Lung (tissue), 12 donors: Measurements from ENCODE around the gene GPD1L. TPM values are rescaled to one million over a fixed set of nuclear protein-coding genes. Genes with fewer than 3 reads are reported as not detected.

Source experiments
- ATAC-seq: fragments of 200-7000 bp; cut with Tn5 transposase; one replicate; pipeline ENCODE4 v1.9.1; 2020; ENCODE audit warnings: moderate number of reproducible peaks; ENCODE audit not compliant: insufficient read depth, low FRiP score
- DNase-seq, 3 donors: peaks; one replicate each; pipeline ENCODE4 v3.0.0-alpha.2; 2013 to 2017
- H3K27ac ChIP-seq, 2 donors: one replicate each; pipeline ENCODE4 v1.5.1; 2013; ENCODE audit warnings: mild to moderate bottlenecking in 2 of 2, moderate library complexity in 2 of 2, control low read depth in 1 of 2, inconsistent platforms in 1 of 2, low read depth in 1 of 2, low read length in 1 of 2
- H3K27me3 ChIP-seq, 3 donors: one replicate each; pipeline ENCODE4 v1.5.1; 2013; ENCODE audit warnings: low read length in 2 of 3; ENCODE audit not compliant: control insufficient read depth in 3 of 3, insufficient read depth in 3 of 3
- H3K36me3 ChIP-seq, 4 donors: one replicate each; pipeline ENCODE4 v1.5.1; 2013; ENCODE audit warnings: low read length in 4 of 4, mild to moderate bottlenecking in 1 of 4, moderate library complexity in 1 of 4; ENCODE audit not compliant: control insufficient read depth in 4 of 4, insufficient read depth in 4 of 4
- H3K4me1 ChIP-seq, 5 donors: one replicate each; pipeline ENCODE4 v1.5.1; 2013; ENCODE audit warnings: low read length in 5 of 5, mild to moderate bottlenecking in 2 of 5, moderate library complexity in 1 of 5; ENCODE audit not compliant: control insufficient read depth in 5 of 5, insufficient read depth in 5 of 5
- H3K4me3 ChIP-seq: one replicate; pipeline ENCODE4 v1.5.1; 2013; ENCODE audit warnings: mild to moderate bottlenecking, control low read depth, moderate library complexity
- H3K9ac ChIP-seq, 2 donors: one replicate each; pipeline ENCODE4 v1.5.1; 2013; ENCODE audit warnings: low read length in 2 of 2, control low read depth in 1 of 2; ENCODE audit not compliant: insufficient read depth in 1 of 2
- H3K9me3 ChIP-seq, 4 donors: one replicate each; pipeline ENCODE4 v1.5.1; 2013; ENCODE audit warnings: low read length in 3 of 4, mild to moderate bottlenecking in 1 of 4, moderate library complexity in 1 of 4; ENCODE audit not compliant: control insufficient read depth in 4 of 4, insufficient read depth in 3 of 4
- WGBS, 2 donors: extraction: QIAGEN DNeasy Blood & Tissue Kit; methylation state at CpG; one replicate each; pipeline ENCODE4 v1.1.7; 2013; 5-methylcytosine and 5-hydroxymethylcytosine counted together
- polyA plus RNA-seq, 2 donors: library from polyadenylated mRNA; stranded (reverse); fragments of 200-250 nt; gene quantifications; one replicate each; pipeline ENCODE4 v1.2.1, GENCODE V29; 2013
- total RNA-seq, 2 donors: library from RNA; depleted of rRNA in 1 of 2; stranded (reverse); fragments of >200 nt in 1 of 2; gene quantifications; one replicate each; pipeline ENCODE4 v1.2.1, GENCODE V29; 2014 to 2021
- TF ChIP-seq, protein P1 (sequence below): IDR thresholded peaks from 2 replicates; pipeline ENCODE4 v1.5.1; 2012; ENCODE audit warnings: mild to moderate bottlenecking; ENCODE audit errors: control extremely low read depth, extremely low read depth
- donor health status: control.
- donor health status: control.
- donor health status: Bipolar disorder and iron deficiency.
- donor health status: healthy.
- donor health status: DM: yes; HTN: yes; CAD: no.

GPD1L gene
- total and polyA plus RNA-seq, 4 donors: 20.5 to 58.8 (median 37.1) TPM

DNA sequence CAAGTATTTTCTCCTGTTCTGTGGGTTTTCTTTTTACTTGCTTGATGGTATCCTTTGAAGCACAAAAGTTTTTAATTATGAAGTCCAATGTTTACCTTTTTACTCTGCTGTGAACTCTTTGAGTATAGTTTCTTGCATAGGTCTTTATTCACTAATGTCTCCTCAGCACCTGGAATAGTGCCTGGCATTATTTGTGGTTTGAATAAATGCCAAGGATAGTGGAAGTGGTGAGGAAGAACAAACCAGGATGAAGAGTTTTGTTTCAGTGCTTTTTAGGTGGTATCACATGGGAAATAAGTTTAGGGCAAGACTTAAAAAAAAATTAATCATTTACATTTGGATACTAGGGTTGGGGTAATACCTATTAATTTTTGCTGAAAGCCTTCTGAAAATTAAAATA lies 25.7 kb downstream of the GPD1L start:
- ATAC-seq: no peak
- Histone ChIP-seq H3K9ac (no peak overlapping the region), H3K4me3 (no peak overlapping the region), H3K4me1 (peaks cover 0 to 19% (median 0%) of the 10 kb centered on the region in 5 donors), H3K9me3 (peaks cover 0 to 2% (median 0%) of the 10 kb centered on the region in 4 donors), H3K36me3 (peaks cover 3 to 10% (median 9%) of the 10 kb centered on the region in 4 donors), H3K27ac (no peak overlapping the region), H3K27me3 (no peaks in the 10 kb centered on the region)
- DNase-seq: no peak
- TF ChIP-seq, protein P1, sequence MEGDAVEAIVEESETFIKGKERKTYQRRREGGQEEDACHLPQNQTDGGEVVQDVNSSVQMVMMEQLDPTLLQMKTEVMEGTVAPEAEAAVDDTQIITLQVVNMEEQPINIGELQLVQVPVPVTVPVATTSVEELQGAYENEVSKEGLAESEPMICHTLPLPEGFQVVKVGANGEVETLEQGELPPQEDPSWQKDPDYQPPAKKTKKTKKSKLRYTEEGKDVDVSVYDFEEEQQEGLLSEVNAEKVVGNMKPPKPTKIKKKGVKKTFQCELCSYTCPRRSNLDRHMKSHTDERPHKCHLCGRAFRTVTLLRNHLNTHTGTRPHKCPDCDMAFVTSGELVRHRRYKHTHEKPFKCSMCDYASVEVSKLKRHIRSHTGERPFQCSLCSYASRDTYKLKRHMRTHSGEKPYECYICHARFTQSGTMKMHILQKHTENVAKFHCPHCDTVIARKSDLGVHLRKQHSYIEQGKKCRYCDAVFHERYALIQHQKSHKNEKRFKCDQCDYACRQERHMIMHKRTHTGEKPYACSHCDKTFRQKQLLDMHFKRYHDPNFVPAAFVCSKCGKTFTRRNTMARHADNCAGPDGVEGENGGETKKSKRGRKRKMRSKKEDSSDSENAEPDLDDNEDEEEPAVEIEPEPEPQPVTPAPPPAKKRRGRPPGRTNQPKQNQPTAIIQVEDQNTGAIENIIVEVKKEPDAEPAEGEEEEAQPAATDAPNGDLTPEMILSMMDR: no peak

DNA sequence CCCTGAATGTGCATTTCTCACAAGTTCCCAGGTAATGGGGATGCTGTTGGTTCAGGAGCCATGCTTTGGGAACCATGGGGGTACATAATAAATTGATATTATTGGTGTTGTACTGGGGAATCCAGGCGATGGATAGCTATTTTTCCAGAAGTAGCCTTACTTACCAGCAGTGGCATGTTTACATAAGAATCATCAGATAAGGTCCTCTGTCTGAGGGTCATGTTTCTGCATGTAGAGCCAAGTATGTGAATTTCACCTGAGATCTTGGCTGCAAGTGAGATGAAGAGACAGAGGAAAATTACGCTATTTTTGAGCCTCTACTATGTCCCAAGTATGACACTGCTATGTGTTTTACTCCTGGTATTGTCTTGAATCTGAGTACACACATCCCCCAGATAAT lies 26.3 kb downstream of the GPD1L start:
- Histone ChIP-seq H3K27me3 (no peaks in the 10 kb centered on the region), H3K27ac (no peak overlapping the region), H3K9ac (no peak overlapping the region), H3K4me1 (peaks cover 0 to 15% (median 3%) of the 10 kb centered on the region in 5 donors), H3K9me3 (peaks cover 0 to 2% (median 0%) of the 10 kb centered on the region in 4 donors), H3K36me3 (peaks cover 3 to 10% (median 9%) of the 10 kb centered on the region in 4 donors), H3K4me3 (no peak overlapping the region)
- DNase-seq (no peak), ATAC-seq (no peak)
- TF ChIP-seq, protein P1: no peak
- WGBS, 2 donors: 86 to 88% methylated on average over 2 of the region's 2 CpGs

DNA sequence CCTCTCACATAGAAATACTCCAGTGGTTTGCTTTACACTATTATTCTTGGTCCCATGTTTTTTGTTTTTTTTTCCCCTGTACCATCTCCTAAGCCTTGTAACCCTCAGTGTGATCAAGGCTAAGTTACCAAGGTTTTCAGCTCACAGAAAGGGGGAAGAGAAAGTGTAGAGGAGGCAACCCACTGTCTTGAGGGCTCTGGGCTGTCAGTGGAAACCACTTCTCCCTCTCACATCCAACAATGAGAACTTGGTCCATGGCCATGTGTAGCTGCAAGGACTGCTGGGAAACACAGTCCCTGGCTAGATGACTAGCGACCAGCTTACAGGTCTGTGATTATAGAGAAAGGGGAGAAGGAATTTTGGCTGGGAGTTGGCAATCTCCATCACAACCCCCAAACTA lies 30.3 kb downstream of the GPD1L start:
- DNase-seq (no peak), ATAC-seq (no peak)
- WGBS, 2 donors: 79 to 92% methylated on average over 1 of the region's 1 CpG
- Histone ChIP-seq H3K4me3 (no peak overlapping the region), H3K27ac (no peak overlapping the region), H3K27me3 (no peaks in the 10 kb centered on the region), H3K36me3 (peaks cover 0 to 3% (median under 1%) of the 10 kb centered on the region in 4 donors), H3K4me1 (peaks cover 0 to 12% (median 8%) of the 10 kb centered on the region in 5 donors), H3K9me3 (no peaks in the 10 kb centered on the region), H3K9ac (no peak overlapping the region)
- TF ChIP-seq, protein P1: no peak

DNA sequence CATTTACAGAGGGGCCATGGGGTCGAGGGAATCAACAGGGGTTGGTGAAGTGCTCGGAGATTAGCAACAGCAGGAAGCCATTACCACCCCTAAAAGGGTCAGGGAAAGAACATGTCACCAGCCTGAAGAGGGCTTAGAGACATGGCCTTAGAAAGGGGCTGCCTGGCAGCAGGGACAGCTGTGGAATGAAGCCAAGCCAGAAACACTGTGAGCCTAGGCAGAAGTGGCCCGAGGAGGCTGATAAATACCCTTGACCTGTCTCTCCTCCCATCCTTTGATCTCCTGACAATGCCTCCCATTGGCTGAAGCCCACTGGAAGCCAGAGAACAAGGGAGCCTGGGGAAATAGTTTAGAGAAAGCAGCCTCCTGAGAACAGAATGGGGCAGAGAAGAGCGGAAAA lies 31.4 kb downstream of the GPD1L start:
- H3K27ac ChIP-seq: no peak overlapping the region
- H3K27me3 ChIP-seq: no peaks in the 10 kb centered on the region
- no peak overlapping the region for H3K9ac ChIP-seq
- DNase-seq (peak; percentile 25 to 57 (median 52)), ATAC-seq (no peak)
- H3K9me3 ChIP-seq: no peaks in the 10 kb centered on the region
- H3K4me3 ChIP-seq: no peak overlapping the region
- H3K36me3 ChIP-seq: peaks cover 0 to 3% (median 0%) of the 10 kb centered on the region in 4 donors
- peaks cover 0 to 12% (median 8%) of the 10 kb centered on the region in 5 donors for H3K4me1 ChIP-seq
- WGBS, 2 donors: 75 to 76% methylated on average over 4 of the region's 4 CpGs
- TF ChIP-seq, protein P1: no peak
